ENCODE results near the gene N4BP2L2.
A peak's percentile ranks its signal among the peaks of the same experiment; 100 is the strongest.

N4BP2L2 gene

GRCh38 chr13:32538621-32539246 lies at the start of gene N4BP2L2:
Gene N4BP2L2 (minus strand): TSS chr13:32538795. CDS start chr13:32537027, 1,768 bp downstream.
- Histone ChIP-seq H3K4me1 (ENCODE audit: control insufficient read depth in 1 of 2, insufficient read depth in 2 of 2, low read length in 2 of 2) (peaks cover 14 to 28% of the 10 kb centered on the region in 2 donors), H3K4me3 (ENCODE audit: low read depth in 1 of 2, low read length in 2 of 2) (peak within 1 kb of the TSS; percentile 95 to 96), H3K9me3 (ENCODE audit: control insufficient read depth in 1 of 2, low read length in 2 of 2) (no peaks in the 10 kb centered on the region), H3K36me3 (ENCODE audit: control insufficient read depth in 1 of 2, insufficient read depth in 2 of 2, low read length in 2 of 2) (peaks cover 10 to 15% of the 10 kb centered on the region in 2 donors), H3K9ac (ENCODE audit: low read depth in 1 of 2, low read length in 2 of 2) (peak within 1 kb of the TSS; percentile 91 to 98), H3K27me3 (ENCODE audit: control insufficient read depth in 1 of 2, insufficient read depth in 2 of 2, low read length in 2 of 2) (no peaks in the 10 kb centered on the region), H3K27ac (ENCODE audit: low read depth, low read length) (peak within 1 kb of the TSS; percentile 91)

DNA sequence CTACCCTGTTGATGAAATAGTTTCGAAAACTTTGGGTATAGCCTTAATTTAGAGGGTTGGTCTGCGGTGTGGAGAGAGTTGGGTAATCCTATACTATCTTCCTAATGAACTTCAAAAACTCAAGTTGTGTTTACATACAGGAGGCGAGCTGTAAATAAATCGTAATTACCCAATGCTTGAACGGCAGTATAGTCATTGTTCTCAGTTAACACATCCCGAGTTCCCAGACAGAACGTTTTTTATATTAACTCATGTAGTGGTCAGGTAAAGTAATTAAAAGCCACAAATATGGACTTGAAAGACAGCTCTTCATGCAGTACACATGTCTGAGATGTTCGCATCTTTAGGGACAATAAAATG lies 49.2 kb upstream of the N4BP2L2 start:
- Histone ChIP-seq H3K9me3 (ENCODE audit: control insufficient read depth in 1 of 2, low read length in 2 of 2) (no peaks in the 10 kb centered on the region), H3K4me3 (ENCODE audit: low read depth in 1 of 2, low read length in 2 of 2) (peak overlapping the region; percentile 81 to 94), H3K36me3 (ENCODE audit: control insufficient read depth in 1 of 2, insufficient read depth in 2 of 2, low read length in 2 of 2) (no peaks in the 10 kb centered on the region), H3K9ac (ENCODE audit: low read depth in 1 of 2, low read length in 2 of 2) (peak overlapping the region; percentile 60 to 65), H3K27ac (ENCODE audit: low read depth, low read length) (no peak overlapping the region), H3K27me3 (ENCODE audit: control insufficient read depth in 1 of 2, insufficient read depth in 2 of 2, low read length in 2 of 2) (no peaks in the 10 kb centered on the region), H3K4me1 (ENCODE audit: control insufficient read depth in 1 of 2, insufficient read depth in 2 of 2, low read length in 2 of 2) (peaks cover 17 to 19% of the 10 kb centered on the region in 2 donors)

DNA sequence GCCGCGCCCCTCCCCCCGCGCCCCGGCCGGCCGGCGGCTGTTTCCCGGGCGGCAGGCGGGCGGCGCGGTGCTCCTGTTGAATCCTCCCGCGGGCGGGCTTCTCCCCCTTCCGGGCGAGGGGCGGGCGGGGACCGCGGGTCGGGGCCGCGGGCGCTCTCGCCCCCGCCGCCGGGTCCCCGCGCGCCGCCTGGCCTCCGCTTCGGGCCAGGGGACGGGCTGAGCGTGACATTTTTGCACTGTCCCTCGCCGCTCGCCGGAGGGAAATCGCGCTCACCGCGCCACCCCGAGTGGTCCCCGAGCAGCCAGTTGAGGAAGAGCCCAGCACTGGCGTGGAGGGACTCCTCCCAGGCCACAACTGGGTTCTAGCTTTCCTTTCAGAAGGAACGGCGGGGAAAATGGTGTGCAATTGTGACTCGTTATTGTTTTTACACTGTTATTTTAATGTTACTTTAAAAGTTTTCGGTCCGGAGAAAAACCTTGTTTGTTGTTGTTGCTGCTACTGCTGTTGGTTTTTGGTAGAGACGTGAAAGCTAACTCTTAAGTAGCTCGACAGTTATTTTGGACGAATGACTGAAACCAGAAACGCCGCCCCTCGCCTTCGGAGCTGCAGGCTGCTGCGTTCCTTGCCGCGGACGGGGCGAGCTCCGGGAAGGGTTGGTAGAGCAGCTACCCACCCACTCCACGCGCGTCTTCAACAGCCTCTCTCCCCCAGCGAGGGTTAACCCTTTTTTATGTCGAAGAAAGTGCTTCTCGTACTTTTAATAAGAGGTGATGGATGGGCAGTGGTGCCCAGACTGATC lies 48.6 kb upstream of the N4BP2L2 start:
- H3K9ac ChIP-seq (ENCODE audit: low read depth in 1 of 2, low read length in 2 of 2): peak overlapping the region; percentile 60 to 65
- H3K4me1 ChIP-seq (ENCODE audit: control insufficient read depth in 1 of 2, insufficient read depth in 2 of 2, low read length in 2 of 2): peaks cover 17 to 19% of the 10 kb centered on the region in 2 donors
- peak overlapping the region; percentile 86 for H3K27ac ChIP-seq (ENCODE audit: low read depth, low read length)
- no peaks in the 10 kb centered on the region for H3K9me3 ChIP-seq (ENCODE audit: control insufficient read depth in 1 of 2, low read length in 2 of 2)
- peak overlapping the region; percentile 81 to 94 for H3K4me3 ChIP-seq (ENCODE audit: low read depth in 1 of 2, low read length in 2 of 2)
- no peaks in the 10 kb centered on the region for H3K27me3 ChIP-seq (ENCODE audit: control insufficient read depth in 1 of 2, insufficient read depth in 2 of 2, low read length in 2 of 2)
- no peaks in the 10 kb centered on the region for H3K36me3 ChIP-seq (ENCODE audit: control insufficient read depth in 1 of 2, insufficient read depth in 2 of 2, low read length in 2 of 2)

DNA sequence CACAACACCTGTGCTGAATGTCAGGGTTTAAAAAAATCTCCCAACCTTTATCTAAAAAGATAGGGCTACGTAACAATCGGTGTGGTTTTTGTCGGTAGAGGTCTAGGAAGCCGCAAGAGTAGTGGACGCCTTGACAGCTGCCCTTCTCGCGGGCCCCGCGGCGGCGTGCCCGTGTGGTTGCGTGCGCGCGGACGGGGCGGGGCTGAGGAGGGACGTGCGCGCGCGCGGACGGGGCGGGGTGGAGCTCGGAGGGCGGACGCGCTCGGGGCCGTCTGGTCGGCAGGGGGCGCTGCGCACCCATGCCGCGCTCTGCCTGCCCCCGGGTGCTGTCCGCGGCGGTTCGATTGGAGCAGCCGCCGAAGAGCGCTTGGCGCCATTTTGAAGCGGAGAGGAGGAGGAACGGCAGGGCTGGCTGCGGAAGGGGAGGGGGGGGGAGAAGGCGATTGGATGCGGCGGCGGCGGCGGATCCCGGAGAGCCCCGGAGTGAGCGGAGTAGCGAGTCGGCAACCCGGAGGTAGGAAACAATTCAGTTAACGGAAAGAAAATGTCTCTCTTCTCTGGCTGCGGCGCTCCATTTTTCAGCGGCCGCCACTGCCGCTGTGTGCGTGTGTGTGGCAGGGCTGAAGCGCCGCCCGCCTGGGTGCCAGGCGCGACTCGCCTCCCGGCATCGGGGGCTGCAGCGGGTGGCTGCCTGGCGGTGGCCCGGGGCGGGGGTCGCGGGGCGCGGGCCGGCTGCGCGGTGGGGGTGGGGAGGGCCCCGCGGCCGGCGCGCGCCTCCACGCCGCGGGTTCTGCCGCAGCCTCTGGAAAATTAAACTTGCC lies 47.7 kb upstream of the N4BP2L2 start, which contains the start of gene PDS5B:
PDS5B (plus strand) TSS at position 373 of the 821 bp plus-strand sequence. CDS start 62,321 bp downstream, outside the sequence.
- H3K4me1 ChIP-seq (ENCODE audit: control insufficient read depth in 1 of 2, insufficient read depth in 2 of 2, low read length in 2 of 2): peaks cover 17 to 19% of the 10 kb centered on the region in 2 donors
- H3K27me3 ChIP-seq (ENCODE audit: control insufficient read depth in 1 of 2, insufficient read depth in 2 of 2, low read length in 2 of 2): no peaks in the 10 kb centered on the region
- peak within 1 kb of the TSS; percentile 86 for H3K27ac ChIP-seq (ENCODE audit: low read depth, low read length)
- H3K9ac ChIP-seq (ENCODE audit: low read depth in 1 of 2, low read length in 2 of 2): peak within 1 kb of the TSS; percentile 71 to 80
- H3K4me3 ChIP-seq (ENCODE audit: low read depth in 1 of 2, low read length in 2 of 2): peak within 1 kb of the TSS; percentile 81 to 94
- H3K9me3 ChIP-seq (ENCODE audit: control insufficient read depth in 1 of 2, low read length in 2 of 2): no peaks in the 10 kb centered on the region
- no peaks in the 10 kb centered on the region for H3K36me3 ChIP-seq (ENCODE audit: control insufficient read depth in 1 of 2, insufficient read depth in 2 of 2, low read length in 2 of 2)

- H3K9ac ChIP-seq (ENCODE audit: low read depth in 1 of 2, low read length in 2 of 2): peak overlapping the region; percentile 71 to 80
- no peak overlapping the region for H3K27ac ChIP-seq (ENCODE audit: low read depth, low read length)
- no peaks in the 10 kb centered on the region for H3K9me3 ChIP-seq (ENCODE audit: control insufficient read depth in 1 of 2, low read length in 2 of 2)
- no peaks in the 10 kb centered on the region for H3K36me3 ChIP-seq (ENCODE audit: control insufficient read depth in 1 of 2, insufficient read depth in 2 of 2, low read length in 2 of 2)
- peaks cover 17 to 19% of the 10 kb centered on the region in 2 donors for H3K4me1 ChIP-seq (ENCODE audit: control insufficient read depth in 1 of 2, insufficient read depth in 2 of 2, low read length in 2 of 2)
- H3K27me3 ChIP-seq (ENCODE audit: control insufficient read depth in 1 of 2, insufficient read depth in 2 of 2, low read length in 2 of 2): no peaks in the 10 kb centered on the region
- peak overlapping the region; percentile 69 for H3K4me3 ChIP-seq (ENCODE audit: low read depth in 1 of 2, low read length in 2 of 2)
Observed at GRCh38 chr13:32585550-32586079, 47.0 kb upstream of the N4BP2L2 start.

GRCh38 chr13:32582991-32583390 lies 44.4 kb upstream of the N4BP2L2 start:
- no peaks in the 10 kb centered on the region for H3K9me3 ChIP-seq (ENCODE audit: control insufficient read depth in 1 of 2, low read length in 2 of 2)
- H3K27ac ChIP-seq (ENCODE audit: low read depth, low read length): no peak overlapping the region
- no peak overlapping the region for H3K9ac ChIP-seq (ENCODE audit: low read depth in 1 of 2, low read length in 2 of 2)
- H3K4me1 ChIP-seq (ENCODE audit: control insufficient read depth in 1 of 2, insufficient read depth in 2 of 2, low read length in 2 of 2): peaks cover 5 to 13% of the 10 kb centered on the region in 2 donors
- H3K27me3 ChIP-seq (ENCODE audit: control insufficient read depth in 1 of 2, insufficient read depth in 2 of 2, low read length in 2 of 2): no peaks in the 10 kb centered on the region
- no peak overlapping the region for H3K4me3 ChIP-seq (ENCODE audit: low read depth in 1 of 2, low read length in 2 of 2)
- H3K36me3 ChIP-seq (ENCODE audit: control insufficient read depth in 1 of 2, insufficient read depth in 2 of 2, low read length in 2 of 2): no peaks in the 10 kb centered on the region

GRCh38 chr13:32582281-32582680 lies 43.7 kb upstream of the N4BP2L2 start:
- Histone ChIP-seq H3K4me1 (ENCODE audit: control insufficient read depth in 1 of 2, insufficient read depth in 2 of 2, low read length in 2 of 2) (peaks cover 5 to 8% of the 10 kb centered on the region in 2 donors), H3K27me3 (ENCODE audit: control insufficient read depth in 1 of 2, insufficient read depth in 2 of 2, low read length in 2 of 2) (no peaks in the 10 kb centered on the region), H3K9ac (ENCODE audit: low read depth in 1 of 2, low read length in 2 of 2) (no peak overlapping the region), H3K36me3 (ENCODE audit: control insufficient read depth in 1 of 2, insufficient read depth in 2 of 2, low read length in 2 of 2) (no peaks in the 10 kb centered on the region), H3K4me3 (ENCODE audit: low read depth in 1 of 2, low read length in 2 of 2) (no peak overlapping the region), H3K27ac (ENCODE audit: low read depth, low read length) (no peak overlapping the region), H3K9me3 (ENCODE audit: control insufficient read depth in 1 of 2, low read length in 2 of 2) (peaks cover 1 to 4% of the 10 kb centered on the region in 2 donors)

GRCh38 chr13:32581177-32581786 lies 42.7 kb upstream of the N4BP2L2 start:
- H3K9ac ChIP-seq (ENCODE audit: low read depth in 1 of 2, low read length in 2 of 2): no peak overlapping the region
- H3K27me3 ChIP-seq (ENCODE audit: control insufficient read depth in 1 of 2, insufficient read depth in 2 of 2, low read length in 2 of 2): no peaks in the 10 kb centered on the region
- no peak overlapping the region for H3K4me3 ChIP-seq (ENCODE audit: low read depth in 1 of 2, low read length in 2 of 2)
- H3K27ac ChIP-seq (ENCODE audit: low read depth, low read length): no peak overlapping the region
- peaks cover 5 to 8% of the 10 kb centered on the region in 2 donors for H3K9me3 ChIP-seq (ENCODE audit: control insufficient read depth in 1 of 2, low read length in 2 of 2)
- peaks cover 5 to 8% of the 10 kb centered on the region in 2 donors for H3K4me1 ChIP-seq (ENCODE audit: control insufficient read depth in 1 of 2, insufficient read depth in 2 of 2, low read length in 2 of 2)
- H3K36me3 ChIP-seq (ENCODE audit: control insufficient read depth in 1 of 2, insufficient read depth in 2 of 2, low read length in 2 of 2): no peaks in the 10 kb centered on the region

- Histone ChIP-seq H3K4me1 (ENCODE audit: control insufficient read depth in 1 of 2, insufficient read depth in 2 of 2, low read length in 2 of 2) (no peaks in the 10 kb centered on the region), H3K9ac (ENCODE audit: low read depth in 1 of 2, low read length in 2 of 2) (no peak overlapping the region), H3K36me3 (ENCODE audit: control insufficient read depth in 1 of 2, insufficient read depth in 2 of 2, low read length in 2 of 2) (no peaks in the 10 kb centered on the region), H3K27ac (ENCODE audit: low read depth, low read length) (no peak overlapping the region), H3K4me3 (ENCODE audit: low read depth in 1 of 2, low read length in 2 of 2) (no peak overlapping the region), H3K27me3 (ENCODE audit: control insufficient read depth in 1 of 2, insufficient read depth in 2 of 2, low read length in 2 of 2) (no peaks in the 10 kb centered on the region), H3K9me3 (ENCODE audit: control insufficient read depth in 1 of 2, low read length in 2 of 2) (peaks cover 5 to 8% of the 10 kb centered on the region in 2 donors)
Observed at GRCh38 chr13:32577032-32577431, 38.4 kb upstream of the N4BP2L2 start.
